Neural crest cell (in vitro differentiated cells): Measurements from ENCODE around the gene GAPVD1. TPM values are rescaled to one million over a fixed set of nuclear protein-coding genes. Genes with fewer than 3 reads are reported as not detected.

Experiments used
- DNase-seq: peaks from one replicate; pipeline ENCODE4 v3.0.0; 2021; ENCODE audit warnings: low read depth, mixed read lengths, low spot score
- H3K27ac Mint-ChIP-seq: one replicate; pipeline ENCODE4 v1.8.0; 2021; ENCODE audit warnings: mild to moderate bottlenecking, mixed read lengths; ENCODE audit not compliant: unreplicated experiment
- H3K27me3 Mint-ChIP-seq: 2 replicates; pipeline ENCODE4 v1.8.0; 2021; ENCODE audit warnings: low read depth, mild to moderate bottlenecking, mixed read lengths
- H3K36me3 Mint-ChIP-seq: 2 replicates; pipeline ENCODE4 v1.8.0; 2021; ENCODE audit warnings: low read depth, mild to moderate bottlenecking, mixed read lengths
- H3K4me1 Mint-ChIP-seq: 2 replicates; pipeline ENCODE4 v1.8.0; 2021; ENCODE audit warnings: mixed read lengths
- H3K4me3 Mint-ChIP-seq: one replicate; pipeline ENCODE4 v1.8.0; 2021; ENCODE audit warnings: mild to moderate bottlenecking, mixed read lengths
- H3K9me3 Mint-ChIP-seq: 2 replicates; pipeline ENCODE4 v1.8.0; 2021; ENCODE audit warnings: mixed read lengths
- CTCF ChIP-seq: fragments of 200-600 bp; sonication (generic); conservative IDR thresholded peaks from 2 replicates; pipeline ENCODE4 v1.5.0; 2021; ENCODE audit warnings: antibody characterized with exemption, mild to moderate bottlenecking
- total RNA-seq: library from RNA; stranded (reverse); gene quantifications from 2 replicates; pipeline ENCODE4 v1.2.1, GENCODE V29; 2021

Gene GAPVD1
- total RNA-seq, 1 donor from 2014 or later, result 41.3 TPM

GRCh38 chr9:125388978-125389377 is 127.4 kb downstream of the GAPVD1 start:
- Mint-ChIP-seq H3K36me3 (no peaks in the 10 kb centered on the region), H3K27me3 (no peaks in the 10 kb centered on the region), H3K4me1 (peaks cover 10% of the 10 kb centered on the region), H3K9me3 (no peaks in the 10 kb centered on the region), H3K4me3 (no peak overlapping the region), H3K27ac (peak overlapping the region; percentile 6)
- TF ChIP-seq CTCF, result no peak
- no peak for DNase-seq

GRCh38 chr9:125391704-125392103 is 130.1 kb downstream of the GAPVD1 start:
- H3K27ac Mint-ChIP-seq, result no peak overlapping the region
- peaks cover 10% of the 10 kb centered on the region for H3K4me1 Mint-ChIP-seq
- H3K9me3 Mint-ChIP-seq, result no peaks in the 10 kb centered on the region
- H3K4me3 Mint-ChIP-seq, result no peak overlapping the region
- no peaks in the 10 kb centered on the region for H3K36me3 Mint-ChIP-seq
- H3K27me3 Mint-ChIP-seq, result no peaks in the 10 kb centered on the region
- no peak for DNase-seq
- TF ChIP-seq CTCF, result no peak

GRCh38 chr9:125393426-125393825 is 131.8 kb downstream of the GAPVD1 start:
- no peak for TF ChIP-seq CTCF
- H3K27me3 Mint-ChIP-seq, result no peaks in the 10 kb centered on the region
- no peaks in the 10 kb centered on the region for H3K36me3 Mint-ChIP-seq
- peaks cover 1% of the 10 kb centered on the region for H3K4me1 Mint-ChIP-seq
- H3K9me3 Mint-ChIP-seq, result no peaks in the 10 kb centered on the region
- no peak overlapping the region for H3K4me3 Mint-ChIP-seq
- no peak for DNase-seq
- H3K27ac Mint-ChIP-seq, result no peak overlapping the region

GRCh38 chr9:125396799-125397198 is 135.2 kb downstream of the GAPVD1 start:
- Mint-ChIP-seq H3K9me3 (no peaks in the 10 kb centered on the region), H3K4me3 (no peak overlapping the region), H3K4me1 (no peaks in the 10 kb centered on the region), H3K27me3 (no peaks in the 10 kb centered on the region), H3K27ac (no peak overlapping the region), H3K36me3 (no peaks in the 10 kb centered on the region)
- DNase-seq, result no peak
- no peak for TF ChIP-seq CTCF

- Mint-ChIP-seq H3K27ac (no peak overlapping the region), H3K4me3 (no peak overlapping the region), H3K36me3 (no peaks in the 10 kb centered on the region), H3K27me3 (no peaks in the 10 kb centered on the region), H3K4me1 (no peaks in the 10 kb centered on the region), H3K9me3 (no peaks in the 10 kb centered on the region)
- TF ChIP-seq CTCF, result no peak
- DNase-seq, result no peak
Observed at GRCh38 chr9:125397736-125398135, 136.1 kb downstream of the GAPVD1 start.

GRCh38 chr9:125398243-125398642 is 136.6 kb downstream of the GAPVD1 start:
- Mint-ChIP-seq H3K27ac (no peak overlapping the region), H3K27me3 (no peaks in the 10 kb centered on the region), H3K4me1 (no peaks in the 10 kb centered on the region), H3K36me3 (no peaks in the 10 kb centered on the region), H3K4me3 (no peak overlapping the region), H3K9me3 (no peaks in the 10 kb centered on the region)
- no peak for TF ChIP-seq CTCF
- DNase-seq, result no peak
